ENCODE measurements around the gene LGI2. TPM values are rescaled to one million over a fixed set of nuclear protein-coding genes. Genes with fewer than 3 reads are reported as not detected.

LGI2 gene
- total RNA-seq, 1 donor from 2014 or later: 0.98 TPM

- TF ChIP-seq CTCF (IDR thresholded peaks at IDR 0.05) (no peak), POLR2AphosphoS5 (IDR thresholded peaks at IDR 0.05; ENCODE audit: insufficient read depth in 1 of 2, low read depth in 1 of 2) (no peak)
- Histone ChIP-seq H3K27ac (peak overlapping the region; percentile 56), H3K4me3 (no peak overlapping the region), H3K4me1 (peaks cover 15% of the 10 kb centered on the region), H3K9me3 (no peaks in the 10 kb centered on the region), H3K36me3 (no peaks in the 10 kb centered on the region), H3K27me3 (no peaks in the 10 kb centered on the region)
- intact Hi-C loops (cut with DNase I): no loop called here
- peak; percentile 80 to 94 for DNase-seq (ENCODE audit: extremely low spot score in 2 of 2)
Observed at GRCh38 chr4:24973747-24974601, 56.8 kb downstream of the LGI2 start.

DNA sequence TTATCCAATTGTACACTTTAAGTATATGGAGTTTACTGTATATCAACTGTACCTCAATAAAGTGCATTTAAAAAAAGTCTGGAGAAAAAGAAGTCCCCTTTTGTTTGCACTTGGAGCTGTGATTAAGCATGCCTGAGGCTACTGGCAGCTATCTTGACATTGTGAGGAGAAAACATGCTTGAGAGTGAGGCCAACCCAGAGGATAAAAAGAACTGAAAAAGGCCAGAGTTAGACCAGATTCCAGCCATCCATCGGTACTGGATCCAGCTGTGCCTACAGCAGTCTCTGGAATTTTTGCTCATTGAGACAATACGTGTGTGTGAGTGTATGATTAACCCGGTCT, 57.4 kb downstream of the LGI2 start:
- H3K4me1 ChIP-seq: peaks cover 15% of the 10 kb centered on the region
- H3K27ac ChIP-seq: peak overlapping the region; percentile 56
- no peaks in the 10 kb centered on the region for H3K36me3 ChIP-seq
- intact Hi-C loops (cut with DNase I): no loop called here
- no peak for TF ChIP-seq POLR2AphosphoS5 (IDR thresholded peaks at IDR 0.05; ENCODE audit: insufficient read depth in 1 of 2, low read depth in 1 of 2)
- no peak for TF ChIP-seq POLR2A (IDR thresholded peaks at IDR 0.05)
- no peak for TF ChIP-seq CTCF (IDR thresholded peaks at IDR 0.05)
- no peaks in the 10 kb centered on the region for H3K9me3 ChIP-seq
- H3K27me3 ChIP-seq: no peaks in the 10 kb centered on the region
- DNase-seq (ENCODE audit: extremely low spot score in 2 of 2): no peak
- no peak overlapping the region for H3K4me3 ChIP-seq

- TF ChIP-seq CTCF (IDR thresholded peaks at IDR 0.05) (no peak), POLR2AphosphoS5 (IDR thresholded peaks at IDR 0.05; ENCODE audit: insufficient read depth in 1 of 2, low read depth in 1 of 2) (peak in 1 of 2 donors; percentile 28), POLR2A (IDR thresholded peaks at IDR 0.05) (no peak)
- H3K27me3 ChIP-seq: no peaks in the 10 kb centered on the region
- no peaks in the 10 kb centered on the region for H3K36me3 ChIP-seq
- no peak overlapping the region for H3K4me3 ChIP-seq
- H3K27ac ChIP-seq: no peak overlapping the region
- peaks cover 15% of the 10 kb centered on the region for H3K4me1 ChIP-seq
- peak; percentile 71 to 77 for DNase-seq (ENCODE audit: extremely low spot score in 2 of 2)
- no peaks in the 10 kb centered on the region for H3K9me3 ChIP-seq
- intact Hi-C loops (cut with DNase I): no loop called here
Observed at GRCh38 chr4:24971192-24971591, 59.6 kb downstream of the LGI2 start.

GRCh38 chr4:24970635-24971034, 60.1 kb downstream of the LGI2 start:
- Histone ChIP-seq H3K27me3 (no peaks in the 10 kb centered on the region), H3K4me1 (peaks cover 15% of the 10 kb centered on the region), H3K4me3 (no peak overlapping the region), H3K36me3 (no peaks in the 10 kb centered on the region), H3K27ac (no peak overlapping the region), H3K9me3 (no peaks in the 10 kb centered on the region)
- peak in 1 of 2 donors; percentile 84 for DNase-seq (ENCODE audit: extremely low spot score in 2 of 2)
- TF ChIP-seq CTCF (IDR thresholded peaks at IDR 0.05) (no peak), POLR2AphosphoS5 (IDR thresholded peaks at IDR 0.05; ENCODE audit: insufficient read depth in 1 of 2, low read depth in 1 of 2) (no peak), POLR2A (IDR thresholded peaks at IDR 0.05) (no peak)
- intact Hi-C loops (cut with DNase I): no loop called here

DNA sequence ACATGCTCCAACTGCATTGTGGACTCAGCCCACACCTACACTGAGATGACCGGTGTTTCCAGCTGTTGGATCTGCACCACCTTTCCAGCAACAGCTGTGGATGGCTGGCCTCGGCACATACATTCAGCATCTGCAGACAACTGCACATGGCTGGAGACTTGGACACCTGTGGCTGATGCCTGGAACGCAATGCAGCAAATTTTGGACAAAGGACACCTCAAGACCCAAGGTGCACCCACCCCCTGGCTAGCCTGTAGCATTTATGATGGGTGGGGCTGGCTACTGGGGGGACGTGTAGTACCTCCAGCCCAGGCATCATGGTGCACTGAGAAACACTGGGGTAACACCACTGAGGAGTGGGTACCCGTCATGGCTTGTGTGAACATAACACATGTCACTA, 60.6 kb downstream of the LGI2 start:
- Histone ChIP-seq H3K27me3 (no peaks in the 10 kb centered on the region), H3K9me3 (no peaks in the 10 kb centered on the region), H3K4me3 (no peak overlapping the region), H3K27ac (no peak overlapping the region), H3K36me3 (no peaks in the 10 kb centered on the region), H3K4me1 (peaks cover 15% of the 10 kb centered on the region)
- TF ChIP-seq POLR2AphosphoS5 (IDR thresholded peaks at IDR 0.05; ENCODE audit: insufficient read depth in 1 of 2, low read depth in 1 of 2) (no peak), CTCF (IDR thresholded peaks at IDR 0.05) (no peak), POLR2A (IDR thresholded peaks at IDR 0.05) (no peak)
- intact Hi-C loops (cut with DNase I): no loop called here
- DNase-seq (ENCODE audit: extremely low spot score in 2 of 2): peak; percentile 77 to 79

Data from vagina (tissue), 2 donors.